Neural cell (in vitro differentiated cells): ENCODE measurements around the gene FGG. TPM values are rescaled to one million over a fixed set of nuclear protein-coding genes. Genes with fewer than 3 reads are reported as not detected.

ENCODE experiments used
- H2AFZ ChIP-seq: fragments of 200-600, 300-800 bp; sonication (generic), shearing (Covaris generic); 2 replicates; pipeline ENCODE4 v1.6.0; 2014; ENCODE audit warnings: low read depth, mild to moderate bottlenecking, antibody characterized with exemption, low read length, moderate library complexity
- H3F3A ChIP-seq: fragments of 200-600 bp; shearing (Covaris generic); 2 replicates; pipeline ENCODE4 v1.6.1; 2016; ENCODE audit warnings: mild to moderate bottlenecking, moderate library complexity, mixed read lengths, antibody characterized with exemption, low read length; ENCODE audit not compliant: insufficient read depth, poor library complexity, severe bottlenecking
- H3K27ac ChIP-seq: fragments of 200-600, 300-800 bp; sonication (generic), shearing (Covaris generic); 2 replicates; pipeline ENCODE4 v1.5.1; 2014; ENCODE audit warnings: mild to moderate bottlenecking, low read length, moderate library complexity
- H3K27me3 ChIP-seq: fragments of 300-800, 200-600 bp; sonication (generic), shearing (Covaris generic); 2 replicates; pipeline ENCODE4 v1.6.0; 2014; ENCODE audit warnings: mild to moderate bottlenecking, low read depth, low read length, moderate library complexity; ENCODE audit not compliant: insufficient read depth
- H3K36me3 ChIP-seq: fragments of 300-800, 200-600 bp; sonication (generic), shearing (Covaris generic); 2 replicates; pipeline ENCODE4 v1.5.1; 2014; ENCODE audit warnings: mild to moderate bottlenecking, antibody characterized with exemption, low read length, moderate library complexity; ENCODE audit not compliant: insufficient read depth
- H3K4me2 ChIP-seq: fragments of 300-800, 200-600 bp; sonication (generic), shearing (Covaris generic); 2 replicates; pipeline ENCODE4 v1.6.0; 2014; ENCODE audit warnings: mild to moderate bottlenecking, low read length
- H3K4me3 ChIP-seq: fragments of 300-800, 200-600 bp; sonication (generic), shearing (Covaris generic); 2 replicates; pipeline ENCODE4 v1.5.1; 2014; ENCODE audit warnings: mild to moderate bottlenecking, low read length, moderate library complexity
- H3K79me2 ChIP-seq: fragments of 200-600 bp; shearing (Covaris generic); replicated peaks from 2 replicates; pipeline ENCODE4 v1.6.0; 2014; ENCODE audit warnings: mild to moderate bottlenecking, low read length, moderate library complexity; ENCODE audit not compliant: insufficient read depth
- H3K9ac ChIP-seq: fragments of 300-800, 200-600 bp; sonication (generic), shearing (Covaris generic); 2 replicates; pipeline ENCODE4 v1.6.1; 2016; ENCODE audit warnings: mild to moderate bottlenecking, low read length, mixed read lengths
- H3K9me2 ChIP-seq: fragments of 200-600 bp; shearing (Covaris generic); 2 replicates; pipeline ENCODE4 v1.6.1; 2016; ENCODE audit warnings: mild to moderate bottlenecking, low read length, mixed read lengths; ENCODE audit not compliant: insufficient read depth
- H3K9me3 ChIP-seq: fragments of 200-600, 300-800 bp; sonication (generic), shearing (Covaris generic); 2 replicates; pipeline ENCODE4 v1.6.1; 2016; ENCODE audit warnings: mild to moderate bottlenecking, mixed run types, low read length, moderate library complexity, mixed read lengths
- H4K20me1 ChIP-seq: fragments of 200-600 bp; shearing (Covaris generic); 2 replicates; pipeline ENCODE4 v1.6.1; 2016; ENCODE audit warnings: mild to moderate bottlenecking, mixed run types; ENCODE audit not compliant: insufficient read depth
- CTCF ChIP-seq: fragments of 450-650 bp; IDR thresholded peaks from 2 replicates; pipeline ENCODE4 v1.5.1; 2014; ENCODE audit warnings: antibody characterized with exemption, mild to moderate bottlenecking, moderate library complexity; ENCODE audit not compliant: poor library complexity, severe bottlenecking
- EP300 ChIP-seq: fragments of 450-650 bp; conservative IDR thresholded peaks from 2 replicates; pipeline ENCODE4 v1.6.1; 2014; ENCODE audit warnings: antibody characterized with exemption, mild to moderate bottlenecking, moderate library complexity; ENCODE audit not compliant: poor library complexity, severe bottlenecking
- EZH2 ChIP-seq: fragments of 200-600, 300-800 bp; shearing (Covaris generic), sonication (generic); IDR thresholded peaks from 2 replicates; pipeline ENCODE4 v1.6.1; 2014; ENCODE audit warnings: antibody characterized with exemption, low read length, borderline replicate concordance, mild to moderate bottlenecking; ENCODE audit not compliant: insufficient read depth, poor library complexity, severe bottlenecking
- MXI1 ChIP-seq: fragments of 450-650 bp; conservative IDR thresholded peaks from 2 replicates; pipeline ENCODE4 v1.6.1; 2014; ENCODE audit warnings: antibody characterized with exemption, mild to moderate bottlenecking; ENCODE audit not compliant: poor library complexity, severe bottlenecking
- POLR2AphosphoS5 ChIP-seq: IDR thresholded peaks from 2 replicates; pipeline ENCODE4 v1.6.1; 2012
- RAD21 ChIP-seq: fragments of 450-650 bp; conservative IDR thresholded peaks from 2 replicates; pipeline ENCODE4 v1.6.1; 2014; ENCODE audit warnings: antibody characterized with exemption, mild to moderate bottlenecking, moderate library complexity
- REST ChIP-seq: IDR thresholded peaks from 2 replicates; pipeline ENCODE4 v1.6.1; 2012; ENCODE audit warnings: borderline replicate concordance
- SMC3 ChIP-seq: fragments of 450-650 bp; conservative IDR thresholded peaks from 2 replicates; pipeline ENCODE4 v1.6.1; 2014; ENCODE audit warnings: antibody characterized with exemption, mild to moderate bottlenecking, moderate library complexity; ENCODE audit not compliant: poor library complexity
- TAF1 ChIP-seq: IDR thresholded peaks from 2 replicates; pipeline ENCODE4 v1.6.1; 2012; ENCODE audit warnings: low read depth
- polyA plus RNA-seq: library from polyadenylated mRNA; depleted of rRNA; stranded (reverse); fragments of >200 nt; gene quantifications from 2 replicates; pipeline ENCODE4 v1.2.3, GENCODE V29; 2014

FGG gene
- polyA plus RNA-seq, 1 donor from 2014 or later, result not detected

GRCh38 chr4:154586296-154587033 is 26.0 kb downstream of the FGG start:
- Histone ChIP-seq H3F3A (no peaks in the 10 kb centered on the region), H3K9me3 (no peaks in the 10 kb centered on the region), H3K27me3 (no peaks in the 10 kb centered on the region), H2AFZ (no peak overlapping the region), H3K4me2 (no peak overlapping the region), H3K9me2 (no peaks in the 10 kb centered on the region), H3K9ac (no peak overlapping the region), H3K36me3 (no peaks in the 10 kb centered on the region), H3K79me2 (no peaks in the 10 kb centered on the region), H3K27ac (no peak overlapping the region), H4K20me1 (no peaks in the 10 kb centered on the region), H3K4me3 (no peak overlapping the region)
- TF ChIP-seq SMC3, result no peak
- TF ChIP-seq RAD21, result no peak

- no peak overlapping the region for H3K27ac ChIP-seq
- H3K9ac ChIP-seq, result no peak overlapping the region
- no peaks in the 10 kb centered on the region for H4K20me1 ChIP-seq
- H3K9me3 ChIP-seq, result no peaks in the 10 kb centered on the region
- no peak overlapping the region for H3K4me3 ChIP-seq
- H3F3A ChIP-seq, result no peaks in the 10 kb centered on the region
- H3K79me2 ChIP-seq, result no peaks in the 10 kb centered on the region
- TF ChIP-seq RAD21 (no peak), TAF1 (no peak), SMC3 (no peak), CTCF (no peak), EP300 (no peak), POLR2AphosphoS5 (no peak), EZH2 (no peak), REST (no peak), MXI1 (no peak)
- H3K36me3 ChIP-seq, result no peaks in the 10 kb centered on the region
- H2AFZ ChIP-seq, result no peak overlapping the region
- H3K27me3 ChIP-seq, result no peaks in the 10 kb centered on the region
- no peak overlapping the region for H3K4me2 ChIP-seq
- no peaks in the 10 kb centered on the region for H3K9me2 ChIP-seq
Observed at GRCh38 chr4:154585369-154586018, 27.0 kb downstream of the FGG start.
